ENCODE results near the gene PIEZO1. TPM values are rescaled to one million over a fixed set of nuclear protein-coding genes. Genes with fewer than 3 reads are reported as not detected.

PIEZO1 gene
- total RNA-seq, 4 donors from 2014 or later = 105 to 248 (median 172) TPM

GRCh38 chr16:88686439-88687253, 98.4 kb downstream of the PIEZO1 start, which contains the start of gene SNAI3:
Gene SNAI3 (minus strand): TSS chr16:88686507. CDS start chr16:88686406, 101 bp downstream.
- H3K27me3 ChIP-seq = peaks cover 100% of the 10 kb centered on the region

GRCh38 chr16:88686062-88686438, 99.0 kb downstream of the PIEZO1 start:
- Histone ChIP-seq H3K27me3 (peaks cover 100% of the 10 kb centered on the region), H3K9me3 (no peaks in the 10 kb centered on the region), H3K36me3 (no peaks in the 10 kb centered on the region), H3K4me3 (peak overlapping the region; percentile 21 to 53), H3K4me1 (peaks cover 0 to 32% (median 10%) of the 10 kb centered on the region in 3 donors), H3K27ac (peak overlapping the region in 1 of 4 donors; percentile 2)
- TF ChIP-seq CTCF (IDR thresholded peaks at IDR 0.05) = no peak
- TF ChIP-seq EP300 (IDR thresholded peaks at IDR 0.05) = no peak
- TF ChIP-seq POLR2A (IDR thresholded peaks at IDR 0.05) = no peak
- TF ChIP-seq POLR2AphosphoS5 (IDR thresholded peaks at IDR 0.05) = no peak
- no CpG with 5 or more reads among the region's 25 CpGs for WGBS, 2 donors (ENCODE audit: low coverage in 1 of 2)
- peak; percentile 6 for ATAC-seq

More at GRCh38 chr16:88686439-88687253, 98.4 kb downstream of the PIEZO1 start, which contains the start of gene SNAI3:
- Histone ChIP-seq H3K4me1 (peaks cover 0 to 26% (median 10%) of the 10 kb centered on the region in 3 donors), H3K36me3 (no peaks in the 10 kb centered on the region), H3K27ac (peak within 1 kb of the TSS in 1 of 4 donors; percentile 2), H3K4me3 (peak within 1 kb of the TSS; percentile 21 to 53), H3K9me3 (no peaks in the 10 kb centered on the region)
- peak; percentile 72 for ATAC-seq
- no CpG with 5 or more reads among the region's 65 CpGs for WGBS, 2 donors (ENCODE audit: low coverage in 1 of 2)
- no peak for TF ChIP-seq EP300 (IDR thresholded peaks at IDR 0.05)
- no peak for TF ChIP-seq POLR2AphosphoS5 (IDR thresholded peaks at IDR 0.05)
- no peak for TF ChIP-seq CTCF (IDR thresholded peaks at IDR 0.05)
- TF ChIP-seq POLR2A (IDR thresholded peaks at IDR 0.05) = no peak

- Histone ChIP-seq H3K4me3 (peak overlapping the region; percentile 21 to 53), H3K27me3 (peaks cover 100% of the 10 kb centered on the region), H3K36me3 (no peaks in the 10 kb centered on the region), H3K9me3 (no peaks in the 10 kb centered on the region), H3K27ac (no peak overlapping the region), H3K4me1 (peaks cover 0 to 32% (median 10%) of the 10 kb centered on the region in 3 donors)
- 13% methylated on average over 12 of the region's 33 CpGs; no CpG with 5 or more reads in 1 of the 2 donors for WGBS, 2 donors (ENCODE audit: low coverage in 1 of 2)
- no peak for TF ChIP-seq POLR2A (IDR thresholded peaks at IDR 0.05)
- peak in 2 of 4 experiments; percentile 43 to 46 for TF ChIP-seq CTCF (IDR thresholded peaks at IDR 0.05)
- TF ChIP-seq POLR2AphosphoS5 (IDR thresholded peaks at IDR 0.05) = no peak
- peak; percentile 5 for ATAC-seq
Observed at GRCh38 chr16:88685156-88686061, 99.6 kb downstream of the PIEZO1 start.

- Histone ChIP-seq H3K4me3 (no peak overlapping the region), H3K27ac (no peak overlapping the region), H3K4me1 (peaks cover 0 to 32% (median 10%) of the 10 kb centered on the region in 3 donors), H3K36me3 (no peaks in the 10 kb centered on the region), H3K27me3 (peaks cover 100% of the 10 kb centered on the region), H3K9me3 (no peaks in the 10 kb centered on the region)
- TF ChIP-seq EP300 (IDR thresholded peaks at IDR 0.05) = no peak
- no peak for TF ChIP-seq POLR2A (IDR thresholded peaks at IDR 0.05)
- TF ChIP-seq CTCF (IDR thresholded peaks at IDR 0.05) = no peak
- no peak for TF ChIP-seq POLR2AphosphoS5 (IDR thresholded peaks at IDR 0.05)
- no peak for ATAC-seq
- 40 to 71% methylated on average over 1 of the region's 15 CpGs for WGBS, 2 donors (ENCODE audit: low coverage in 1 of 2)
Observed at GRCh38 chr16:88684569-88685155, 100.4 kb downstream of the PIEZO1 start.
